HG03460 (cell line): ENCODE measurements around the gene FAR1.

ENCODE experiments used
- ATAC-seq: cut with Tn5 transposase; IDR thresholded peaks from one replicate; pipeline ENCODE4 v1.9.1; 2021; ENCODE audit not compliant: unreplicated experiment

FAR1 gene

DNA sequence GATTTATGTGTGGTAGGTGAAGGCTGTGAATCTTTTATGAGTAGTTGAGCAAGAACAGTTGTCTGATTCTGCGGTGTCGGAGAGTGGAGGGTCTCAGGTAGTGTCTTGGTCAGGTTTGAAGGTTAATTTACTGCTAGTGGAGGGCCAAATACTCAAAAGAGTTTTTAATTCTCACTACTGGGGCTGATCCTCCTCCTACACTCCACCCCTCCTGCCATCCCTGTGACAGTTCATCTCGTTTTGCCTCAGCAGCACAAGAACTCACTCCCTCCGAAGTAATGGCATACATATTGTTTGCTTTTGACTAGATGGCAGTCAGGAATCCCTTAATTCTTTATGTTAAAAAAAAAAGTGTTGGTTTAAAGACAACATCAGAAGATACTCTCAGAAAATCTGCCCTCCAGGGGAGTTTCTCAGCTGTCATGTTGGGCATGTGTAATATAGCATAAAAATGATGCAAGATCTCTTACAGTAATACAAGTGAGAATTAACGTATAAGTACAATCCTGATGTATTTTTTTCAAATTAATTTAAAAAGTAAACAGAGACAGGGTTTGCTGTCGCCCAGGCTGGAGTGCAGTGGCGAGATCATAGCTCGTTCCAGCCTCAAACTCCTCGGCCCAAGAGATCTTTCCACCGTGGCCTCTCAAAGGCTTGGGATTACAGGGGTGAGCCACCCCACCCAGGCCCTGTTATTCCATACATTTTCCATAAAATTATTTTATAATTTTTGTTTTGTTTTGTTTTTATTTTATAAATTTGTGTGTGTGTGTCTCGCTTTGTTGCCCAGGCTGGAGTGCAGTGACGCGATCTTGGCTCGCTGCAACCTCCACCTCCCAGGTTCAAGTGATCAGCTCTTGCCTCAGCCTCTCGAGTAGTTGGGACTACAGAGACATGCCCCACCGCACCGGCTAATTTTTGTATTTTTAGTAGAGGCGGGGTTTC lies 1.3 kb downstream of the FAR1 start:
- ATAC-seq = no peak

DNA sequence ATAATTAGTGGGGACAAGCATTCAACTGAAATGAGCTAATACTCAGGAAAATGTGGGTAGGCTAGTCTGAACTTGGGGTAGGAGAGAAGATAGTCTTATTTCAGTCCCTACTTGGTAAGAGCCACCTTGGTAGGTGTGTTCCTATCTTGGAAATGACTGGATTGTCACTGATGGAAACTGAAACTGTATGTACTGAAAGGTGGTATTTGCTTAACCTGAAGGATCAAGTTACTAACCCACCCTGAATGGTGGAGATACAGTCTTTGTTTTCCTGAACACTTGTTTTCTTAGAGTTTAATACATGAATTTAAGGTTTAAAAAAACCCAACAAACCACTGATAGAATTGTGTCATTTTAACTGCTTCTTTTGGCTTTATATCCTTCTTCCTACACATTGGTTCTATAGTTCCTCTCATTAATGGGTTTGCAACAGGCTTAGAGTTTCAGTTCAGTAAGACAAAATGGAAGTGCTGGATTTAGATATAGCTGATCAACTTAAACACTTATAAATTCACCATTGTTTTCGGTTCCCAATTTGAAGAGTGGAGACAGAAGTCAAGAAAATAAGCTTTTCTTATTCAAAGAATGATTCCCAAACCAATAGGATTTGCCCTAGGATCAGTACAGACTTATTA lies 4.2 kb downstream of the FAR1 start:
- no peak for ATAC-seq

- ATAC-seq = no peak
Measured at GRCh38 chr11:13674799-13675509, 6.5 kb downstream of the FAR1 start.

DNA sequence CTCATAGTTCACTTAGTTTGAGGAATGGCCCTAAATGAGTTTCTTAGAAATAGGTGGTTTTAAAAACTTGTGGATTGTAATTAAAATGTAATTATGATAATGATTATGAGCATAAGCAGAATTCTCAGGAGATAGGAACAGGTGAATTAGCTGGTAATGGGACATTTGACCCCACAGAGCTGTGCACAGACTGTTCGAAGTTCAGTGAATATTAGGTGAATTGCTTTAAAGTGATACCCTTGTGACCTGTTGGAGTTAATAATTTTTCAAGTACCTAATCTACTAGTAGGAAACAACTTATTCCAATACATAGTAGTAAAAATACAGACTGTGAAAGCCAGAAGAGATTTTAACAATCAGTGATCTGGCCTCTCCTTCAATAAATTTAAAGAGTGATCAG lies 8.1 kb downstream of the FAR1 start:
- no peak for ATAC-seq

GRCh38 chr11:13679768-13680167 lies 11.3 kb downstream of the FAR1 start:
- ATAC-seq = no peak

- ATAC-seq = peak; percentile 87
Measured at GRCh38 chr11:13680501-13681264, 12.2 kb downstream of the FAR1 start.

DNA sequence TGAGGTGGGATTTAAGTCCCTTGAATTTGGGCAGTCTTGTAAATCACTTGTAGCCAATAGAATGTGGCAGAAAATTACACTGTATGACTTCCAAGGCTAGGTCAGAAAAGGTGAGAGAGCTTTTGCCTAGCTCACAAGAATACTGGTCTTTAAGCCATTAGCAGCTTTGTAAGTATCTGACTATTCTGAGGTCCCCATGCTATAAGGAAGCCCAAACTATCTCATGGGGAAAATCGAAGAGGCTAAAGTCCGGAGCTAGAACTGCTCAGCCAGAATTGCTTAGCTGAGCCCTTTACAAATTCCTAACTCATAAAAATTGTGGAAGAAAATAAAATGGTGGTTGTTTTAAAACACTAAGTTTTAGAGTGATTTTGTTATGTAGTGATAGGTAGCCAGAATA lies 13.0 kb downstream of the FAR1 start:
- no peak for ATAC-seq

DNA sequence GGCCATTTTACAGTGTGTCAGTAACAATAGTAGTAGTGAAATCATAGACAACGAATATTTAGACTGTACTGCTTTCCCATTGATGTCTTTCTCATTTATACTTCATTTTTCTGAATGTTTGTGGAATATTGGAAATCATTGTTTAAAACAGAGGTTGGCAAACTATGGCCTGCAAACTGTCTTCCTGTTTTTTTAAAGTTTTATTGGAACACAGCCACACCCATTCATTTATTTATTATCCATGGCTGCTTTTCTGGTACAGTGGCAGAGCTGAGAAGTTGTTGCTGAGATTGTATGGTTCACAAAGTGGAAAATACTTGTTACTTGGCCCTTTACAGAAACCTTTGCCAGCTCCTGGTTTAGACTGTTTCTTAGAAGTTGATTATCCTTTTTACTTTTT lies 13.7 kb downstream of the FAR1 start:
- ATAC-seq = no peak

DNA sequence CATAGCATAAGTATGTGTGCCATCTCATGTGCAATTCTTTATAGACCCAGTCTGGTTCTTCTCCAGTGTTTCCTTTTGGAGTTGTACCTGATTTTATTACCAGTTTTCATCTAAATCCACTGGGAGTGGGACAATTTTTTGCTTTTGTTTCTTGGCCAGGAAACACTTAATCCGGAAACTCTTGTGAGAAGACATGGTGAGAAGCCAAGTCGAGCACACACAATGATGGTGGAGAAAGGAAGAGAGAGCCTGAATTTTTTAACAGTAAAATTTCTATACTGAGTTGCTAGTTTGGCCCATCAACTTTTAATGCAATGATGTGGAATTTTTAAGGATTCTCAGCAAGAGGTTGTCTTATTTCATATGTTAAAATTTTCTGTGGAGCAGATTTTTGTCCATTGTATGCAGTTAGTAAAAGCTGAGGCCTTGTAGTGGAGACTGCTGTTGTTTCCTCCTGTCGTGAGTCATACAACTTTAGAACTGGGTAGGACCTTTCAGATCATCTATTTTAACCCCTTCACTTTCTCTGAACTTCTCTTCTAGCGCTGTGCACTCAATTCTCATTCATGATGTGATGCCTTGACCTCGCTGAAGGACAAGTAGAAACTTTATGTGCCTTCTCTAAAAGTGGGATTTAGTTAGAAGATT lies 17.1 kb downstream of the FAR1 start:
- ATAC-seq = no peak

DNA sequence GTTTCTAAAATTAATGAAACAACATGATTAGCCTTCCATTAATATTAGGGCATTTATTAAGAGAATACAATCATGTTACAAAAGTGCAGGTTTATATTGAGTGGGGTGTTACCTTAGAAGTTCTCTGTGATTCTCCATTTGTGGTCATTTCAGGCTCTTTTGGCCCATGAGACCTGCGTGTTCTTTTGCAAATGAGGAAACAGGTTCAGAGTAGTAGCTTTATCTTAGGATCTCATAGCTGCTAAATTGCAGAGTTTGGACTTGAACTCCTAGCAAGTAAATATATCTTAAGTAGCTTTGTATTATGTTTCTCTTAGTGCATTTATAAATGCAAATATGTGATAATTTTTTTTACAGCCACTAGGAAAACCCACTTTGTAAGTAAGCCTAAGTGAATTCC lies 18.3 kb downstream of the FAR1 start:
- no peak for ATAC-seq

DNA sequence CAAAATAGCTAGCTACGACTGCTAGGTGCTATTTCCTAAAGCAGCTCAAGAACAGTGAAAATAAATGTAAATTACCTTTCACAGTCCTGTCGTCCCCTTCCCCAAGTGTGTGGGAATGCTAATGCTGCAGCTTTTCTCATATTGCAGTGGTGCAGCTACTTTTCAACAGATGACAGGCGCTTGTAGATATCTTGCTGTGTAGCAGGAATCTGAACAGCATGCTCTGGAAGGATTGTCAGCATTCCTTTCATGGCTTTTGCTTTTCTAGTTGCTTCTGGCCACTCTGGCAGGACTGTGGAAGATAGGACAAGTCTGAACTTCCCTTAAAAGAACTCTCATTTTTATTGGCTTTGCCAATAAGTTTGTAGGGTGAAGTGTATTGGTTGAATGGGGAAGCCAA lies 18.8 kb downstream of the FAR1 start:
- no peak for ATAC-seq

- ATAC-seq = no peak
Measured at GRCh38 chr11:13691286-13691899, 22.9 kb downstream of the FAR1 start.

DNA sequence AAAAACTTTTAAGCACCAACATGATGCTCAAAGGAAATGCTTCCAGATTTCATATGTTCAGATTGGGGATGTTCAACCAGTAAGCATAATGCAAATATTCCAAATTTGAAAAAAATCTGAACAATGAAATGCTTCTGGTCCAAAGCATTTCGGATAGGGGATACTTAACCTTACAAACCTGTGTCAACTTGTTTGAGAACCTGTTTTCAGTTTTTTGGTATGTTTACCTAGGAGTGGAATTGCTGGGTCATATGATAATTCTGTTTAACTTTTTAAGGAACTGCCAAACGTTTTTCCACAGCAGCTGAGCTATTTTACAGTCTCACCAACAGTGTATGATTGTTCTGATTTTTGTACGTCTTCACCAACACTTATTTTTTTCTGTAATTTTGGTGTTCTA lies 23.7 kb downstream of the FAR1 start:
- no peak for ATAC-seq

- no peak for ATAC-seq
Measured at GRCh38 chr11:13694115-13694514, 25.6 kb downstream of the FAR1 start.

DNA sequence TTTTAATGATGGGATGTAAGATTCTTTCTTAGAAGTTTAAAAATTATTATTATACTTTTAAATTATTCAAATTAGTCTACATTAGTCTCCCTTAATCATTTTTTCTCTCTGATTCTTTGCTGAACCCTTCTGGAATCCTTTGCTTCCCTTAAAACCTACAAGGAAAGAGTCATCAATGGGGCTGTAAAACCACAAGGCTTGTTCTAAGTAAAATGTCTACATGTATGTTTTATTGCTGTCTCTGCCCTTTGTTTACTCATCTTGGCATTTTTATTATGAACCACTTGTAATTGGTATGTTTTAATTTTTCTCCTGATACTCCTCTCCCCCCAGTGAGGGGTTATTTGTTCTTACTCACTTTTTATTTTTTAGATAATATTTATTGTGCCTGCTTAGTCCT lies 27.4 kb downstream of the FAR1 start:
- ATAC-seq = no peak

- no peak for ATAC-seq
Measured at GRCh38 chr11:13697710-13698109, 29.2 kb downstream of the FAR1 start.

DNA sequence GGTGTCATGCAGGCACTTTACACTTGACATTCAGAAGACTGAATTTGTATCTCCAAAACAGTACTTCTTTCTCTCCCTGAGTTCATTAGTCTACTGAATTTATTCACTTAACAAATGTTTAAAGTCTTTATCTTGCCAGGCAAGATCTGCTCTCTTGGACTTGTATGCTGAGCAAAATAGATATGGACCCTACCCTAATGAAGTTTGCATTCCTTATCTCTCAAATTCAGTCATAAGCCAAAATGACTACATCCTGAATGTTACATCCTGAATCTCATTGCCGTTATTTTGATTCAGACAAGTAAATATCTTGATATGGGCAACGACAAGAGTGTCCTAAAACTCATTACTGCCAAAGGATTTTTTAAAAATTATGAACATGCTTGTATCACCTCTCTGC lies 29.7 kb downstream of the FAR1 start:
- ATAC-seq = no peak

GRCh38 chr11:13699041-13699440 lies 30.6 kb downstream of the FAR1 start:
- no peak for ATAC-seq

DNA sequence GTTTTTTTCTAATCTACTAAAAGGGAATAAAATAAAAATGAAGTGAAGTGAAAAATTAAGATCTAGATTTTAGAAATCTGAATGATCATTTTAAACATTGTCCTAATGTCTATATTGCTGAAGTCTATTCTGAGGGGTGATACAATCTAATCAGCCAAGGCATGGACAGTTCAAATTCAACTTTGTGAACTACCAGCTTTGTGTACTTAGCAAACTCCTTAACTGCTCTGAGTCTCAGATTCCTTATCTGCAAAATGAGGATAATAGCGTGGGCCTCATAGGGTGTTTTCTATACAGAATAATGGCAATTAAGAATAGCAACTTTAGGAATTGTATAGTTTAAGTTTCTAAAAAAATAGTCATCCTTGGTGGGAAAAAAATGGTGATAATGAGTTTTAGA lies 31.4 kb downstream of the FAR1 start:
- ATAC-seq = no peak

GRCh38 chr11:13701506-13701905 lies 33.0 kb downstream of the FAR1 start:
- ATAC-seq = no peak
